ENCODE measurements around the gene FCRL5.

The FCRL5 gene

GRCh38 chr1:157472959-157473358 lies 79.4 kb downstream of the FCRL5 start:
- Histone ChIP-seq H3K18ac (ENCODE audit: low read length) (no peak overlapping the region), H4K8ac (ENCODE audit: low read depth, low read length) (no peak overlapping the region), H3K4ac (ENCODE audit: low read length) (no peak overlapping the region), H3K27me3 (ENCODE audit: control insufficient read depth in 3 of 3, insufficient read depth in 3 of 3, low read depth in 1 of 3, low read length in 3 of 3) (no peaks in the 10 kb centered on the region), H3K27ac (replicated peaks; ENCODE audit: low read length) (no peak overlapping the region), H2BK5ac (ENCODE audit: low read length) (no peak overlapping the region), H3K4me3 (ENCODE audit: low read length in 2 of 2) (no peak overlapping the region), H2AFZ (ENCODE audit: low read length) (no peak overlapping the region), H3K23ac (ENCODE audit: low read depth, low read length, poor library complexity) (no peak overlapping the region), H2BK12ac (ENCODE audit: low read length) (no peak overlapping the region), H3K36me3 (replicated peaks in 1 of 2; ENCODE audit: control insufficient read depth in 2 of 2, insufficient read depth in 2 of 2, low read length in 2 of 2) (no peaks in the 10 kb centered on the region), H2AK5ac (ENCODE audit: low read depth, low read length) (no peak overlapping the region), H2BK15ac (ENCODE audit: low read length) (no peak overlapping the region), H4K91ac (ENCODE audit: low read depth, low read length, poor library complexity) (no peak overlapping the region), H3K4me1 (ENCODE audit: control insufficient read depth in 2 of 2, insufficient read depth in 1 of 2, low read depth in 1 of 2, low read length in 2 of 2) (peaks cover 0 to 2% of the 10 kb centered on the region in 2 donors), H3K79me1 (ENCODE audit: low read depth, low read length) (no peaks in the 10 kb centered on the region), H3K4me2 (ENCODE audit: insufficient read depth, low read length, poor library complexity, severe bottlenecking) (no peak overlapping the region), H2BK120ac (ENCODE audit: low read depth, low read length) (no peak overlapping the region), H3K14ac (ENCODE audit: low read length) (no peak overlapping the region), H3K9ac (ENCODE audit: low read depth, low read length, poor library complexity) (no peak overlapping the region), H3K9me3 (replicated peaks in 1 of 2; ENCODE audit: control insufficient read depth in 2 of 2, insufficient read depth in 1 of 2, low read depth in 1 of 2, low read length in 2 of 2) (peaks cover 0 to 3% of the 10 kb centered on the region in 2 donors)
- WGBS, 2 donors (ENCODE audit: extremely low coverage in 2 of 2, insufficient read length in 2 of 2, insufficient replicate concordance in 1 of 2): no CpG with 5 or more reads among the region's 3 CpGs
- no peak for DNase-seq (ENCODE audit: low spot score)

GRCh38 chr1:157472056-157472701 lies 80.1 kb downstream of the FCRL5 start:
- no CpG with 5 or more reads among the region's 5 CpGs for WGBS, 2 donors (ENCODE audit: extremely low coverage in 2 of 2, insufficient read length in 2 of 2, insufficient replicate concordance in 1 of 2)
- Histone ChIP-seq H3K4ac (ENCODE audit: low read length) (no peak overlapping the region), H2AK5ac (ENCODE audit: low read depth, low read length) (no peak overlapping the region), H4K91ac (ENCODE audit: low read depth, low read length, poor library complexity) (no peak overlapping the region), H3K14ac (ENCODE audit: low read length) (no peak overlapping the region), H3K23ac (ENCODE audit: low read depth, low read length, poor library complexity) (no peak overlapping the region), H2BK12ac (ENCODE audit: low read length) (no peak overlapping the region), H3K27ac (replicated peaks; ENCODE audit: low read length) (no peak overlapping the region), H2BK15ac (ENCODE audit: low read length) (no peak overlapping the region), H3K9me3 (replicated peaks in 1 of 2; ENCODE audit: control insufficient read depth in 2 of 2, insufficient read depth in 1 of 2, low read depth in 1 of 2, low read length in 2 of 2) (peaks cover 0 to 3% of the 10 kb centered on the region in 2 donors), H3K36me3 (replicated peaks in 1 of 2; ENCODE audit: control insufficient read depth in 2 of 2, insufficient read depth in 2 of 2, low read length in 2 of 2) (no peaks in the 10 kb centered on the region), H3K27me3 (ENCODE audit: control insufficient read depth in 3 of 3, insufficient read depth in 3 of 3, low read depth in 1 of 3, low read length in 3 of 3) (no peaks in the 10 kb centered on the region), H2BK5ac (ENCODE audit: low read length) (no peak overlapping the region), H3K18ac (ENCODE audit: low read length) (no peak overlapping the region), H3K4me3 (ENCODE audit: low read length in 2 of 2) (no peak overlapping the region), H2BK120ac (ENCODE audit: low read depth, low read length) (no peak overlapping the region), H3K9ac (ENCODE audit: low read depth, low read length, poor library complexity) (no peak overlapping the region), H4K8ac (ENCODE audit: low read depth, low read length) (no peak overlapping the region), H3K4me2 (ENCODE audit: insufficient read depth, low read length, poor library complexity, severe bottlenecking) (no peak overlapping the region), H2AFZ (ENCODE audit: low read length) (no peak overlapping the region), H3K79me1 (ENCODE audit: low read depth, low read length) (no peaks in the 10 kb centered on the region), H3K4me1 (ENCODE audit: control insufficient read depth in 2 of 2, insufficient read depth in 1 of 2, low read depth in 1 of 2, low read length in 2 of 2) (peaks cover 0 to 2% of the 10 kb centered on the region in 2 donors)
- no peak for DNase-seq (ENCODE audit: low spot score)

DNA sequence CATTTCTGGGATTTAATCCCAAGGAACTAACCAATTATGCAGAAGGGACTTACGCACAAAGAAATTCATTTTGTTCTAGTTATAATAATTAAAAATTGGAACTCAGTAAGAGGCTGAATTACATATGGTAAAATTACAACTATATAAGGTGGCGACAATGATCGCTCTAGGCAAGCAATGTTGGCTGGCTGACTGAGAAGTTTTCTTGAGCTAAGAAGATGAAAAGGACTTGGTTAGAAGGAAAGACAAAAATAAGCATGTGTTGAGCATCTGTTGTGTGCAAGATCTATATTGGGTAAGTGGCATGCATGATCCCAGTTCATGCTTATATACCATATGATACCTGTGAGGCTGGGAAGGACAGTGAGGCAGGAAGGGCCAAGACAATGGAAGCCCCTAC lies 80.8 kb downstream of the FCRL5 start:
- no peak overlapping the region for H3K4me3 ChIP-seq (ENCODE audit: low read length in 2 of 2)
- H2BK15ac ChIP-seq (ENCODE audit: low read length): no peak overlapping the region
- no peaks in the 10 kb centered on the region for H3K79me1 ChIP-seq (ENCODE audit: low read depth, low read length)
- no peak overlapping the region for H3K18ac ChIP-seq (ENCODE audit: low read length)
- no peak overlapping the region for H2BK5ac ChIP-seq (ENCODE audit: low read length)
- no peak overlapping the region for H2AK5ac ChIP-seq (ENCODE audit: low read depth, low read length)
- no peak overlapping the region for H3K27ac ChIP-seq (replicated peaks; ENCODE audit: low read length)
- peaks cover 0 to 2% of the 10 kb centered on the region in 2 donors for H3K4me1 ChIP-seq (ENCODE audit: control insufficient read depth in 2 of 2, insufficient read depth in 1 of 2, low read depth in 1 of 2, low read length in 2 of 2)
- no peak overlapping the region for H3K4ac ChIP-seq (ENCODE audit: low read length)
- H3K27me3 ChIP-seq (ENCODE audit: control insufficient read depth in 3 of 3, insufficient read depth in 3 of 3, low read depth in 1 of 3, low read length in 3 of 3): no peaks in the 10 kb centered on the region
- DNase-seq (ENCODE audit: low spot score): no peak
- H2AFZ ChIP-seq (ENCODE audit: low read length): no peak overlapping the region
- H3K9ac ChIP-seq (ENCODE audit: low read depth, low read length, poor library complexity): no peak overlapping the region
- no peak overlapping the region for H3K14ac ChIP-seq (ENCODE audit: low read length)
- H2BK120ac ChIP-seq (ENCODE audit: low read depth, low read length): no peak overlapping the region
- no peak overlapping the region for H4K8ac ChIP-seq (ENCODE audit: low read depth, low read length)
- H3K4me2 ChIP-seq (ENCODE audit: insufficient read depth, low read length, poor library complexity, severe bottlenecking): no peak overlapping the region
- peaks cover 0 to 5% of the 10 kb centered on the region in 2 donors for H3K9me3 ChIP-seq (replicated peaks in 1 of 2; ENCODE audit: control insufficient read depth in 2 of 2, insufficient read depth in 1 of 2, low read depth in 1 of 2, low read length in 2 of 2)
- no peak overlapping the region for H2BK12ac ChIP-seq (ENCODE audit: low read length)
- H4K91ac ChIP-seq (ENCODE audit: low read depth, low read length, poor library complexity): no peak overlapping the region
- no CpG with 5 or more reads among the region's 3 CpGs for WGBS, 2 donors (ENCODE audit: extremely low coverage in 2 of 2, insufficient read length in 2 of 2, insufficient replicate concordance in 1 of 2)
- no peaks in the 10 kb centered on the region for H3K36me3 ChIP-seq (replicated peaks in 1 of 2; ENCODE audit: control insufficient read depth in 2 of 2, insufficient read depth in 2 of 2, low read length in 2 of 2)
- no peak overlapping the region for H3K23ac ChIP-seq (ENCODE audit: low read depth, low read length, poor library complexity)

GRCh38 chr1:157469752-157470675 lies 82.3 kb downstream of the FCRL5 start:
- no peak for DNase-seq (ENCODE audit: low spot score)
- Histone ChIP-seq H3K4me3 (ENCODE audit: low read length in 2 of 2) (no peak overlapping the region), H3K9me3 (replicated peaks in 1 of 2; ENCODE audit: control insufficient read depth in 2 of 2, insufficient read depth in 1 of 2, low read depth in 1 of 2, low read length in 2 of 2) (peaks cover 0 to 2% of the 10 kb centered on the region in 2 donors), H3K9ac (ENCODE audit: low read depth, low read length, poor library complexity) (no peak overlapping the region), H4K91ac (ENCODE audit: low read depth, low read length, poor library complexity) (no peak overlapping the region), H3K4me2 (ENCODE audit: insufficient read depth, low read length, poor library complexity, severe bottlenecking) (no peak overlapping the region), H3K36me3 (replicated peaks in 1 of 2; ENCODE audit: control insufficient read depth in 2 of 2, insufficient read depth in 2 of 2, low read length in 2 of 2) (no peaks in the 10 kb centered on the region), H2AFZ (ENCODE audit: low read length) (no peak overlapping the region), H2AK5ac (ENCODE audit: low read depth, low read length) (no peak overlapping the region), H3K4me1 (ENCODE audit: control insufficient read depth in 2 of 2, insufficient read depth in 1 of 2, low read depth in 1 of 2, low read length in 2 of 2) (peaks cover 0 to 2% of the 10 kb centered on the region in 2 donors), H2BK12ac (ENCODE audit: low read length) (no peak overlapping the region), H2BK5ac (ENCODE audit: low read length) (no peak overlapping the region), H2BK120ac (ENCODE audit: low read depth, low read length) (peak overlapping the region; percentile 84), H3K14ac (ENCODE audit: low read length) (no peak overlapping the region), H3K27me3 (ENCODE audit: control insufficient read depth in 3 of 3, insufficient read depth in 3 of 3, low read depth in 1 of 3, low read length in 3 of 3) (no peaks in the 10 kb centered on the region), H2BK15ac (ENCODE audit: low read length) (no peak overlapping the region), H3K27ac (replicated peaks; ENCODE audit: low read length) (no peak overlapping the region), H3K79me1 (ENCODE audit: low read depth, low read length) (no peaks in the 10 kb centered on the region), H4K8ac (ENCODE audit: low read depth, low read length) (no peak overlapping the region), H3K4ac (ENCODE audit: low read length) (no peak overlapping the region), H3K23ac (ENCODE audit: low read depth, low read length, poor library complexity) (no peak overlapping the region), H3K18ac (ENCODE audit: low read length) (peak overlapping the region; percentile 4)
- no CpG with 5 or more reads among the region's 4 CpGs for WGBS, 2 donors (ENCODE audit: extremely low coverage in 2 of 2, insufficient read length in 2 of 2, insufficient replicate concordance in 1 of 2)

Data from neuronal stem cell (in vitro differentiated cells).